Measurements from ENCODE around the gene VCL.

- TF ChIP-seq, protein P1, sequence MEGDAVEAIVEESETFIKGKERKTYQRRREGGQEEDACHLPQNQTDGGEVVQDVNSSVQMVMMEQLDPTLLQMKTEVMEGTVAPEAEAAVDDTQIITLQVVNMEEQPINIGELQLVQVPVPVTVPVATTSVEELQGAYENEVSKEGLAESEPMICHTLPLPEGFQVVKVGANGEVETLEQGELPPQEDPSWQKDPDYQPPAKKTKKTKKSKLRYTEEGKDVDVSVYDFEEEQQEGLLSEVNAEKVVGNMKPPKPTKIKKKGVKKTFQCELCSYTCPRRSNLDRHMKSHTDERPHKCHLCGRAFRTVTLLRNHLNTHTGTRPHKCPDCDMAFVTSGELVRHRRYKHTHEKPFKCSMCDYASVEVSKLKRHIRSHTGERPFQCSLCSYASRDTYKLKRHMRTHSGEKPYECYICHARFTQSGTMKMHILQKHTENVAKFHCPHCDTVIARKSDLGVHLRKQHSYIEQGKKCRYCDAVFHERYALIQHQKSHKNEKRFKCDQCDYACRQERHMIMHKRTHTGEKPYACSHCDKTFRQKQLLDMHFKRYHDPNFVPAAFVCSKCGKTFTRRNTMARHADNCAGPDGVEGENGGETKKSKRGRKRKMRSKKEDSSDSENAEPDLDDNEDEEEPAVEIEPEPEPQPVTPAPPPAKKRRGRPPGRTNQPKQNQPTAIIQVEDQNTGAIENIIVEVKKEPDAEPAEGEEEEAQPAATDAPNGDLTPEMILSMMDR (IDR thresholded peaks at IDR 0.05): no peak
- no peak for TF ChIP-seq POLR2A (IDR thresholded peaks at IDR 0.05)
Observed at GRCh38 chr10:73969224-73969841, 28.6 kb upstream of the VCL start.

Measured in thyroid gland (tissue), 4 donors.